ENCODE measurements around the gene ADAMTS12. TPM values are rescaled to one million over a fixed set of nuclear protein-coding genes. Genes with fewer than 3 reads are reported as not detected.

ADAMTS12 gene
- total RNA-seq, 1 donor from 2014 or later, result 4.1 TPM

- no peak for TF ChIP-seq CTCF (IDR thresholded peaks at IDR 0.05; ENCODE audit: insufficient read depth, low read length, poor library complexity, severe bottlenecking)
- H3K36me3 ChIP-seq (ENCODE audit: control insufficient read depth, insufficient read depth, low read length), result no peaks in the 10 kb centered on the region
- DNase-seq (ENCODE audit: low read depth), result no peak
- no peaks in the 10 kb centered on the region for H3K27me3 ChIP-seq (ENCODE audit: control insufficient read depth, insufficient read depth, low read length)
- H3K4me3 ChIP-seq (ENCODE audit: low read depth, low read length), result no peak overlapping the region
Observed at GRCh38 chr5:33537240-33537639, 354.6 kb downstream of the ADAMTS12 start.

GRCh38 chr5:33536802-33537201 lies 355.0 kb downstream of the ADAMTS12 start:
- TF ChIP-seq CTCF (IDR thresholded peaks at IDR 0.05; ENCODE audit: insufficient read depth, low read length, poor library complexity, severe bottlenecking), result no peak
- Histone ChIP-seq H3K27me3 (ENCODE audit: control insufficient read depth, insufficient read depth, low read length) (no peaks in the 10 kb centered on the region), H3K36me3 (ENCODE audit: control insufficient read depth, insufficient read depth, low read length) (no peaks in the 10 kb centered on the region), H3K4me3 (ENCODE audit: low read depth, low read length) (no peak overlapping the region)
- no peak for DNase-seq (ENCODE audit: low read depth)

- Histone ChIP-seq H3K4me3 (ENCODE audit: low read depth, low read length) (no peak overlapping the region), H3K36me3 (ENCODE audit: control insufficient read depth, insufficient read depth, low read length) (no peaks in the 10 kb centered on the region), H3K27me3 (ENCODE audit: control insufficient read depth, insufficient read depth, low read length) (no peaks in the 10 kb centered on the region)
- no peak for TF ChIP-seq CTCF (IDR thresholded peaks at IDR 0.05; ENCODE audit: insufficient read depth, low read length, poor library complexity, severe bottlenecking)
- DNase-seq (ENCODE audit: low read depth), result no peak
Observed at GRCh38 chr5:33531824-33532223, 360.0 kb downstream of the ADAMTS12 start.

GRCh38 chr5:33531037-33531298 lies 360.8 kb downstream of the ADAMTS12 start:
- H3K27me3 ChIP-seq (ENCODE audit: control insufficient read depth, insufficient read depth, low read length), result no peaks in the 10 kb centered on the region
- TF ChIP-seq CTCF (IDR thresholded peaks at IDR 0.05; ENCODE audit: insufficient read depth, low read length, poor library complexity, severe bottlenecking), result no peak
- no peak overlapping the region for H3K4me3 ChIP-seq (ENCODE audit: low read depth, low read length)
- DNase-seq (ENCODE audit: low read depth), result no peak
- no peaks in the 10 kb centered on the region for H3K36me3 ChIP-seq (ENCODE audit: control insufficient read depth, insufficient read depth, low read length)

GRCh38 chr5:33530183-33531036 lies 361.4 kb downstream of the ADAMTS12 start:
- TF ChIP-seq CTCF (IDR thresholded peaks at IDR 0.05; ENCODE audit: insufficient read depth, low read length, poor library complexity, severe bottlenecking), result no peak
- Histone ChIP-seq H3K4me3 (ENCODE audit: low read depth, low read length) (no peak overlapping the region), H3K27me3 (ENCODE audit: control insufficient read depth, insufficient read depth, low read length) (no peaks in the 10 kb centered on the region), H3K36me3 (ENCODE audit: control insufficient read depth, insufficient read depth, low read length) (no peaks in the 10 kb centered on the region)
- DNase-seq (ENCODE audit: low read depth), result no peak

GRCh38 chr5:33527696-33528095 lies 364.1 kb downstream of the ADAMTS12 start:
- no peak for DNase-seq (ENCODE audit: low read depth)
- TF ChIP-seq CTCF (IDR thresholded peaks at IDR 0.05; ENCODE audit: insufficient read depth, low read length, poor library complexity, severe bottlenecking), result no peak
- Histone ChIP-seq H3K27me3 (ENCODE audit: control insufficient read depth, insufficient read depth, low read length) (no peaks in the 10 kb centered on the region), H3K4me3 (ENCODE audit: low read depth, low read length) (no peak overlapping the region), H3K36me3 (ENCODE audit: control insufficient read depth, insufficient read depth, low read length) (no peaks in the 10 kb centered on the region)
